GM12878 (cell line): Measurements from ENCODE around the gene RRP36. TPM values are rescaled to one million over a fixed set of nuclear protein-coding genes. Genes with fewer than 3 reads are reported as not detected.

Source experiments
- BRCA1 ChIP-seq: IDR thresholded peaks from 2 replicates; pipeline ENCODE4 v1.6.1; 2011; ENCODE audit warnings: low read depth, low read length, improper control_type of control experiment
- CEBPB ChIP-seq, 2 experiments: fragments of 150-350 bp in 1 of 2; IDR thresholded peaks; 2 replicates each; pipeline ENCODE4 v1.6.1; 2012 to 2014; ENCODE audit warnings: low read depth in 2 of 2, low read length in 2 of 2, borderline replicate concordance in 1 of 2, inconsistent platforms in 1 of 2
- DPF2 ChIP-seq: fragments of 450-650 bp; IDR thresholded peaks from 2 replicates; pipeline ENCODE4 v1.6.1; 2017; ENCODE audit warnings: mild to moderate bottlenecking
- EGR1 ChIP-seq, 2 experiments: IDR thresholded peaks; 1 replicate in 1 of 2; 2 replicates in 1 of 2; pipeline ENCODE4 v1.6.1; 2011 to 2012; ENCODE audit warnings: low read depth in 2 of 2, low read length in 2 of 2, borderline replicate concordance in 1 of 2, mild to moderate bottlenecking in 1 of 2, moderate library complexity in 1 of 2
- ETV6 ChIP-seq, 2 experiments: fragments of 450-650 bp in 1 of 2; IDR thresholded peaks in 1 of 2; conservative IDR thresholded peaks in 1 of 2; 2 replicates each; pipeline ENCODE4 v1.6.1; 2014; ENCODE audit warnings: antibody characterized with exemption in 1 of 2, borderline replicate concordance in 1 of 2, low read depth in 1 of 2, mild to moderate bottlenecking in 1 of 2, moderate library complexity in 1 of 2
- JUNB ChIP-seq: IDR thresholded peaks from 2 replicates; pipeline ENCODE4 v1.6.1; 2016; ENCODE audit warnings: antibody characterized with exemption, mild to moderate bottlenecking
- JUND ChIP-seq: IDR thresholded peaks from 2 replicates; pipeline ENCODE4 v1.6.1; 2012; ENCODE audit warnings: low read depth, mild to moderate bottlenecking, low read length, improper control_type of control experiment, moderate library complexity
- KLF5 ChIP-seq: fragments of 450-650 bp; IDR thresholded peaks from 2 replicates; pipeline ENCODE4 v1.6.1; 2014; ENCODE audit warnings: mild to moderate bottlenecking; ENCODE audit not compliant: partially characterized antibody
- NFYA ChIP-seq: IDR thresholded peaks from 2 replicates; pipeline ENCODE4 v1.6.1; 2011; ENCODE audit warnings: low read depth, mild to moderate bottlenecking, low read length, improper control_type of control experiment, borderline replicate concordance
- NR2C1 ChIP-seq: fragments of 450-650 bp; IDR thresholded peaks from 2 replicates; pipeline ENCODE4 v1.6.1; 2017; ENCODE audit warnings: antibody characterized with exemption, mild to moderate bottlenecking, moderate library complexity
- NR2F1 ChIP-seq: fragments of 450-650 bp; conservative IDR thresholded peaks from 2 replicates; pipeline ENCODE4 v1.6.1; 2017; ENCODE audit warnings: mild to moderate bottlenecking
- PAX5 ChIP-seq: IDR thresholded peaks from 2 replicates; pipeline ENCODE4 v1.6.1; 2011; ENCODE audit warnings: low read depth, low read length, borderline replicate concordance
- RAD51 ChIP-seq: fragments of 450-650 bp; IDR thresholded peaks from 2 replicates; pipeline ENCODE4 v1.6.1; 2016; ENCODE audit warnings: moderate library complexity, mild to moderate bottlenecking, inconsistent platforms
- RCOR1 ChIP-seq: conservative IDR thresholded peaks from 2 replicates; pipeline ENCODE4 v1.6.1; 2012; ENCODE audit warnings: low read depth, low read length, improper control_type of control experiment
- RUNX3 ChIP-seq: IDR thresholded peaks from 2 replicates; pipeline ENCODE4 v1.6.1; 2012; ENCODE audit warnings: low read length, inconsistent platforms
- SPI1 ChIP-seq: IDR thresholded peaks from 2 replicates; pipeline ENCODE4 v1.6.1; 2011; ENCODE audit warnings: low read depth, mild to moderate bottlenecking, low read length, moderate library complexity, borderline replicate concordance; ENCODE audit not compliant: insufficient read depth
- SREBF2 ChIP-seq: IDR thresholded peaks from 2 replicates; pipeline ENCODE4 v1.6.1; 2012; ENCODE audit warnings: mild to moderate bottlenecking, low read length
- USF1 ChIP-seq: IDR thresholded peaks from 2 replicates; pipeline ENCODE4 v1.6.1; 2011; ENCODE audit warnings: borderline replicate concordance, low read depth, mild to moderate bottlenecking, moderate library complexity, mixed read lengths, low read length; ENCODE audit not compliant: insufficient read depth; ENCODE audit errors: extremely low read length
- USF2 ChIP-seq: IDR thresholded peaks from 2 replicates; pipeline ENCODE4 v1.6.1; 2011; ENCODE audit warnings: low read depth, low read length, improper control_type of control experiment, borderline replicate concordance
- ZBTB11 ChIP-seq: fragments of 450-650 bp; formaldehyde crosslinking; IDR thresholded peaks from 2 replicates; pipeline ENCODE4 v1.5.0; 2022; ENCODE audit warnings: mild to moderate bottlenecking, missing genetic modification characterization
- ZBTB4 ChIP-seq: fragments of 450-650 bp; formaldehyde crosslinking; IDR thresholded peaks from 2 replicates; pipeline ENCODE4 v1.4.0; 2022; ENCODE audit warnings: mild to moderate bottlenecking, moderate library complexity
- polyA plus RNA-seq, 11 experiments: library from polyadenylated mRNA; depleted of rRNA in 4 of 11; unstranded in 6 of 11; stranded (reverse) in 5 of 11; fragments of >200 nt; fragmentation: Nextera tagmentation in 4 of 11; fragmentation: Illumina TruSeq in 1 of 11; extraction: Ambion mirVana in 4 of 11; extraction: Trizol in 1 of 11; gene quantifications; 1 replicate in 1 of 11; 2 replicates in 10 of 11; pipeline versions ENCODE4 v1.2.1 to v1.2.3, GENCODE V29; 2011 to 2016; ENCODE audit warnings: inconsistent platforms in 2 of 11, missing spikeins in 2 of 11, low read depth in 1 of 11
- total RNA-seq, 4 experiments: library from RNA; depleted of rRNA in 3 of 4; stranded (reverse); fragments of >200 nt in 3 of 4; fragmentation: Illumina TruSeq in 1 of 4; extraction: Trizol in 1 of 4; gene quantifications; 2 replicates each; pipeline versions ENCODE4 v1.2.1 to v1.2.3, GENCODE V29; 2013 to 2021

RRP36 gene
- total and polyA plus RNA-seq, 10 of the 15 experiments (the other 5 are each of a cell fraction or from before 2014, with no cell fraction given): 17.6 to 101 (median 69.7) TPM

- TF ChIP-seq ZBTB11 (CRISPR knock-in tag) (no peak), DPF2 (0 out of 2 replicates have a peak, but pooled peaks have one; percentile 45), BRCA1 (no peak), USF1 (no peak), CEBPB (IDR thresholded peaks at IDR 0.05; ENCODE audit: borderline replicate concordance in 1 of 2, low read depth in 2 of 2, low read length in 2 of 2) (no peak), NFYA (no peak), EGR1 (IDR thresholded peaks at IDR 0.05; ENCODE audit: borderline replicate concordance in 1 of 2, low read depth in 2 of 2, low read length in 2 of 2) (peak in 1 of 2 experiments; percentile 54; a peak in 1 of 3 replicates), NR2F1 (0 out of 2 replicates have a peak, but pooled peaks have one; percentile 29), JUND (no peak), RCOR1 (no peak), PAX5 (peak; percentile 78), RUNX3 (peak; percentile 88), SPI1 (peak; percentile 38; the same call in 1 of the 2 replicates), ETV6 (conservative IDR thresholded peaks at IDR 0.05 in 1 of 2, IDR thresholded peaks at IDR 0.05 in 1 of 2; ENCODE audit: borderline replicate concordance in 1 of 2, low read depth in 1 of 2) (peak in 1 of 2 experiments; percentile 82; a peak in 2 of 4 replicates), KLF5 (peak; percentile 60), SREBF2 (no peak), NR2C1 (peak; percentile 58; the same call in 1 of the 2 replicates), ZBTB4 (CRISPR knock-in tag) (no peak), USF2 (no peak), RAD51 (no peak), JUNB (no peak)
These were observed 42.4 kb upstream of the RRP36 start, which contains the start of gene PEX6 (continued) for GRCh38 chr6:42978839-42979522.
